H1 (cell line): ENCODE data around the gene TMEM138.

Experiments
- CTCF ChIP-seq, 3 experiments: IDR thresholded peaks; 1 replicate in 2 of 3; 2 replicates in 1 of 3; pipeline versions ENCODE4 v1.5.1 to v1.6.1; 2011; ENCODE audit warnings: low read length in 3 of 3, mild to moderate bottlenecking in 3 of 3, inconsistent platforms in 2 of 3, low read depth in 1 of 3, moderate library complexity in 1 of 3; ENCODE audit not compliant: insufficient read depth in 1 of 3; ENCODE audit errors: control extremely low read depth in 1 of 3
- SIN3A ChIP-seq, 2 experiments: IDR thresholded peaks in 1 of 2; conservative IDR thresholded peaks in 1 of 2; 2 replicates each; pipeline ENCODE4 v1.6.1; 2011 to 2012; ENCODE audit warnings: low read length in 2 of 2, improper control_type of control experiment in 1 of 2, low read depth in 1 of 2, mild to moderate bottlenecking in 1 of 2
- SP1 ChIP-seq: IDR thresholded peaks from 2 replicates; pipeline ENCODE4 v1.6.1; 2011; ENCODE audit warnings: low read depth, low read length

- TF ChIP-seq SIN3A (conservative IDR thresholded peaks at IDR 0.05 in 1 of 2, IDR thresholded peaks at IDR 0.05 in 1 of 2; ENCODE audit: low read depth in 1 of 2, low read length in 2 of 2) = no peak
- no peak for TF ChIP-seq SP1
- TF ChIP-seq CTCF (IDR thresholded peaks at IDR 0.05; ENCODE audit: control extremely low read depth in 1 of 3, insufficient read depth in 1 of 3, low read depth in 1 of 3, low read length in 3 of 3) = no peak
These were observed 41.9 kb downstream of the TMEM138 start for GRCh38 chr11:61404103-61404502.
